Bronchus fibroblast of lung (primary cell): ENCODE data around the gene LACTBL1. TPM values are rescaled to one million over a fixed set of nuclear protein-coding genes. Genes with fewer than 3 reads are reported as not detected.

Source experiments
- total RNA-seq: library from RNA; depleted of rRNA; stranded (reverse); fragments of >200 nt; gene quantifications from 2 replicates; pipeline ENCODE4 v1.2.3, GENCODE V29; 2015

The LACTBL1 gene
- not detected in 2 replicates for total RNA-seq

GRCh38 chr1:22972760-22973159 is at the start of gene LACTBL1:
LACTBL1 (minus strand) TSS chr1:22972866; CDS start chr1:22972316, 550 bp downstream.

GRCh38 chr1:23019094-23019862 is 46.6 kb upstream of the LACTBL1 start, which contains the start of gene KDM1A:
KDM1A (plus strand) TSS chr1:23019468; CDS start chr1:23019597, 129 bp downstream.

Other genes with a start within 250 kb of the LACTBL1 start
- not detected in 2 replicates for gene TEX46, start 43.0 kb upstream of the LACTBL1 start, total RNA-seq
- gene KDM1A, start 46.6 kb upstream of the LACTBL1 start, total RNA-seq: 101 and 105 TPM in 2 replicates
- gene LUZP1, start 196.0 kb upstream of the LACTBL1 start, total RNA-seq: 8.9 and 10.6 TPM in 2 replicates
- not detected in 2 replicates for gene HTR1D, start 244.6 kb upstream of the LACTBL1 start, total RNA-seq